ENCODE measurements around the gene ACSF3.

The ACSF3 gene

DNA sequence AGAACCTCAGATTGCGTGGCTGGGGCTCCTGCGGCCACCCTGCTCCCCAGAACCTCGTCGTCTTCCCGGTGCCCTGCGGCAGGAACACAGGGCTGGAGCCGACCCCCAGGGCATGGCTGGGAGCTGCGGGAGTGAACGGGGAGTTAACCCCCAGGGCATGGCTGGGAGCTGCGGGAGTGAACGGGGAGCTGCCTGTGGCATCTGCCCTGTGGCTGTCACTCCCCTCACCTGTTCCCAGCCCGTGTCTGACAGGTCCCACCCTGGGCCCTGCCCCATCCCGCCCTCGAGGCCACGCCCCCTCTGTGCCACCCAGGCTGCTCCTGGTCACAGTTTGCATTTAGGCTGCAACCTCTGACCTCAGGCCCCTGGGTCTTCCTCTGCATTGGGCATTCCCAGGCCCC is 39.4 kb upstream of the ACSF3 start:
- TF ChIP-seq CTCF (IDR thresholded peaks at IDR 0.05; ENCODE audit: low read depth, low read length) (no peak), MYC (IDR thresholded peaks at IDR 0.05; ENCODE audit: low read depth, low read length) (no peak), POLR2A (IDR thresholded peaks at IDR 0.05; ENCODE audit: extremely low read depth, insufficient read length) (no peak)
- TF ChIP-seq, protein P1, sequence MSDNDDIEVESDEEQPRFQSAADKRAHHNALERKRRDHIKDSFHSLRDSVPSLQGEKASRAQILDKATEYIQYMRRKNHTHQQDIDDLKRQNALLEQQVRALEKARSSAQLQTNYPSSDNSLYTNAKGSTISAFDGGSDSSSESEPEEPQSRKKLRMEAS (IDR thresholded peaks at IDR 0.05; ENCODE audit: low read depth, low read length) = no peak
- DNase-seq (ENCODE audit: low read depth) = no peak
- H3K4me3 ChIP-seq (ENCODE audit: low read depth, low read length) = no peak overlapping the region

GRCh38 chr16:89054714-89055113 is 38.9 kb upstream of the ACSF3 start:
- no peak for DNase-seq (ENCODE audit: low read depth)

DNA sequence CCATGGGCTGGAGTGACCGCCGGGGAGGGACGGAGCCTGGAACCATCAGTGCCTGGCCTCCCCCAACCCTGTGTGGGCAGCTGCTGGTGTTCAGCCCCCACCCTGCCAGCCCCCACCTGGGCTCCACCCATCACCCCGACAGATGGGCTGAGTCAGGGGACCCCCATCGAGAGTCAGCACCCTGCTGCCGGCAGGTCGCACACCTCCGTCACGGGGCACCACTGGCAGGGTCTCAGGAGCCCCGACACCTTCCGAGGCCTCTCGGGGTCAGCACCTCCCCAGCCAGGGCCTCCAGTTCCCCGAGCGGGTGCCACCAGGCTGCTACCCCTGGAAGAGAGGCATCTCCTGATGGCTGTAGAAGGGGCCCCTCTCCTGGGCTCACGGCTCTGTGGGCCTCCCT is 38.3 kb upstream of the ACSF3 start:
- H3K4me3 ChIP-seq (ENCODE audit: low read depth, low read length) = no peak overlapping the region
- DNase-seq (ENCODE audit: low read depth) = no peak
- no peak for TF ChIP-seq MYC (IDR thresholded peaks at IDR 0.05; ENCODE audit: low read depth, low read length)
- TF ChIP-seq, protein P1 (IDR thresholded peaks at IDR 0.05; ENCODE audit: low read depth, low read length) = no peak
- TF ChIP-seq POLR2A (IDR thresholded peaks at IDR 0.05; ENCODE audit: extremely low read depth, insufficient read length) = no peak

More at GRCh38 chr16:89054714-89055113, 38.9 kb upstream of the ACSF3 start:
- H3K4me3 ChIP-seq (ENCODE audit: low read depth, low read length) = no peak overlapping the region
- TF ChIP-seq POLR2A (IDR thresholded peaks at IDR 0.05; ENCODE audit: extremely low read depth, insufficient read length) = no peak
- TF ChIP-seq CTCF (IDR thresholded peaks at IDR 0.05; ENCODE audit: low read depth, low read length) = no peak
- TF ChIP-seq, protein P1 (IDR thresholded peaks at IDR 0.05; ENCODE audit: low read depth, low read length) = no peak
- TF ChIP-seq MYC (IDR thresholded peaks at IDR 0.05; ENCODE audit: low read depth, low read length) = no peak

DNA sequence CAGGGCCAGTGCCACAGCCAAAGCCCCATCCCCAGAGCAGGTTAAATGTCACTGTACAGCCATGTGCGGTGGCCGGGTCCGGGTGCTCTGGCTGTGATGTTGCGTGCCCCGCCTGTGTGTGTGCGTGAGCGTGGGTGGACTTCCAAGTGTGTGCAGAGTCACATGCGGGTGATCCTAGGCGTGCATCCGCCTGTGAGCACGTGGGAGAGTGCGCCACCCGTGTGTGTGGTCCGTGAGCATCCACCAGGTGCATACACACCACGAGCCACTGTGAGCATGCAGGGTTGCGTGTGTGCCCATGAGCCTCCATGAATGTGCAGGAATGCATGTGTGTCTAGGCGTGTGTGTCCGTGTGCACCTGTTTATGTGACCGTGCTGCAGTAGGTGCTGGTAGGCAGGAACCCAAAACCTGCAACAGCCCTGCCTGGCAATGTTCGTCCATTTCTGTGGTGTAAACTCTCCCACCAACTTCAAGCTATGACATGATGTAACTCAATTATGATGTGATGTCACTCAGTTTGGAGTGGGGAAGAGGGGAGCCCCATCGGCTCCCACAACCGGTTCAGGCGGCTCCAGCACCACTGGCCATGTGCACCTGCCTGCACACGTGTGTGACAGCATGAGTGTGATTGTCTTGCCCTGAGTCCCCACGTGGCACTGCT is 37.6 kb upstream of the ACSF3 start:
- no peak overlapping the region for H3K4me3 ChIP-seq (ENCODE audit: low read depth, low read length)
- TF ChIP-seq MYC (IDR thresholded peaks at IDR 0.05; ENCODE audit: low read depth, low read length) (no peak), POLR2A (IDR thresholded peaks at IDR 0.05; ENCODE audit: extremely low read depth, insufficient read length) (no peak), CTCF (IDR thresholded peaks at IDR 0.05; ENCODE audit: low read depth, low read length) (no peak)
- TF ChIP-seq, protein P1 (IDR thresholded peaks at IDR 0.05; ENCODE audit: low read depth, low read length) = no peak
- DNase-seq (ENCODE audit: low read depth) = no peak

DNA sequence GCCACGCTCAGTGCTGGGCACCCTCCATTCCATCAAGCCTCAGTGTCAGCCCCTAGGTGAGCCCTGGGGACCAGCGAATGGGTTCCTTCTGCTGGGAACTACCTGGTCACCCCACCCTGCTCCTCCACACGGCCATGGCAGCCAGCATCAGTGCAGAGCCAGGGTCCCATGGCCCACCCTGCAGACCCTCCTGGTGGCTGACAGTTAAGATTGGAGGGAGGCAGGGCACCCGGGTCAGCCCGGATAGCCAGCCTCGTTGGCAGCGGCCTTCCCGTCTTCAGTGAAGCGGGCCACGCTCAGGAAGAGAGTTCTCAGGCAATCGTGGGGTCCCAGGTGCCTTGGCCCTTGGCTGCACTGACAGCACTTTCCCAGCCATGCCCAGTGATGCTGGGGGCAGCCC is 37.1 kb upstream of the ACSF3 start:
- no peak for DNase-seq (ENCODE audit: low read depth)
- TF ChIP-seq MYC (IDR thresholded peaks at IDR 0.05; ENCODE audit: low read depth, low read length) (no peak), POLR2A (IDR thresholded peaks at IDR 0.05; ENCODE audit: extremely low read depth, insufficient read length) (no peak), CTCF (IDR thresholded peaks at IDR 0.05; ENCODE audit: low read depth, low read length) (no peak)
- TF ChIP-seq, protein P1 (IDR thresholded peaks at IDR 0.05; ENCODE audit: low read depth, low read length) = no peak
- H3K4me3 ChIP-seq (ENCODE audit: low read depth, low read length) = no peak overlapping the region

GRCh38 chr16:89057738-89058137 is 35.9 kb upstream of the ACSF3 start:
- DNase-seq (ENCODE audit: low read depth) = no peak
- TF ChIP-seq POLR2A (IDR thresholded peaks at IDR 0.05; ENCODE audit: extremely low read depth, insufficient read length) (no peak), MYC (IDR thresholded peaks at IDR 0.05; ENCODE audit: low read depth, low read length) (no peak)
- no peak overlapping the region for H3K4me3 ChIP-seq (ENCODE audit: low read depth, low read length)
